HCT116 (cell line): Measurements from ENCODE around the gene SLC35G2. TPM values are rescaled to one million over a fixed set of nuclear protein-coding genes. Genes with fewer than 3 reads are reported as not detected.

Experiments
- ATAC-seq: fragments of 200-7000 bp; cut with Tn5 transposase; 2 replicates; pipeline ENCODE4 v1.9.1; 2020; ENCODE audit warnings: mild to moderate bottlenecking, moderate library complexity
- BruUV-seq: library from RNA; stranded (reverse); fragments of 400-500 nt; replicated peaks from 2 replicates; lab custom pipeline; 2021; lab: Mats Ljungman, UMichigan
- CTCF ChIA-PET: fragments of 300-600 bp; sonication (Branson Sonifier 250); formaldehyde crosslinking; loops from one replicate; lab custom pipeline; 2021; ENCODE audit warnings: antibody characterized with exemption; lab: Charles Lee
- POLR2A ChIA-PET: fragments of 300-600, 350-600 bp; sonication (Branson Sonifier 250); formaldehyde crosslinking; loops from one replicate; lab custom pipeline; 2021; ENCODE audit warnings: antibody characterized with exemption; lab: Charles Lee
- RAD21 ChIA-PET, 2 experiments: fragments of 300-600 bp; sonication (Branson Sonifier 250); formaldehyde crosslinking; loops; one replicate each; lab custom pipeline; 2023; ENCODE audit warnings: low total read pairs in 2 of 2; ENCODE audit not compliant: uncharacterized antibody in 2 of 2, unreplicated experiment in 2 of 2, low non-redundant PET in 1 of 2; lab: Charles Lee
- DNase-seq: peaks from one replicate; pipeline ENCODE4 v3.0.0-alpha.2; 2010; ENCODE audit warnings: low read depth, low spot score
- H2AFZ ChIP-seq: fragments of 200-600 bp; shearing (Covaris generic), sonication (generic); 2 replicates; pipeline ENCODE4 v1.6.1; 2017; ENCODE audit warnings: low read depth, mixed run types, mixed read lengths, antibody characterized with exemption, low read length; ENCODE audit not compliant: poor library complexity, severe bottlenecking
- H3K27ac ChIP-seq: 2 replicates; pipeline ENCODE4 v1.5.1; 2012; ENCODE audit warnings: low read depth, low read length
- H3K27me3 ChIP-seq: fragments of 200-600 bp; sonication (generic); 2 replicates; pipeline ENCODE4 v1.6.1; 2016; ENCODE audit warnings: mixed run types, low read length, mixed read lengths; ENCODE audit not compliant: insufficient read depth
- H3K36me3 ChIP-seq, 2 experiments: fragments of 200-500 bp in 1 of 2; fragments of 200-600 bp in 1 of 2; sonication (Bioruptor generic) in 1 of 2; sonication (generic) in 1 of 2; 2 replicates each; pipeline versions ENCODE4 v1.5.1 to v1.6.1; 2014 to 2016; ENCODE audit warnings: low read length in 2 of 2, inconsistent platforms in 1 of 2, mixed read lengths in 1 of 2, mixed run types in 1 of 2; ENCODE audit not compliant: insufficient read depth in 2 of 2, control insufficient read depth in 1 of 2
- H3K4me1 ChIP-seq, 2 experiments: fragments of 200-600 bp in 1 of 2; sonication (generic) in 1 of 2; 2 replicates each; pipeline versions ENCODE4 v1.5.1 to v1.6.1; 2012 to 2017; ENCODE audit warnings: low read length in 2 of 2, inconsistent platforms in 1 of 2, mild to moderate bottlenecking in 1 of 2, mixed read lengths in 1 of 2, mixed run types in 1 of 2, moderate library complexity in 1 of 2; ENCODE audit not compliant: insufficient read depth in 2 of 2, control insufficient read depth in 1 of 2
- H3K4me2 ChIP-seq: fragments of 200-600 bp; sonication (generic); 2 replicates; pipeline ENCODE4 v1.6.1; 2017; ENCODE audit warnings: mixed run types, low read length, mixed read lengths
- H3K4me3 ChIP-seq, 2 experiments: fragments of 200-600 bp in 1 of 2; sonication (generic) in 1 of 2; replicated peaks in 1 of 2; 2 replicates each; pipeline ENCODE4 v1.5.1; 2011 to 2016; ENCODE audit warnings: low read length in 2 of 2, control low read depth in 1 of 2, low read depth in 1 of 2, mild to moderate bottlenecking in 1 of 2, mixed read lengths in 1 of 2, mixed run types in 1 of 2
- H3K79me2 ChIP-seq: fragments of 200-600 bp; sonication (generic); 2 replicates; pipeline ENCODE4 v1.6.1; 2017; ENCODE audit warnings: mild to moderate bottlenecking, mixed run types, low read length, moderate library complexity, mixed read lengths; ENCODE audit not compliant: insufficient read depth
- H3K9ac ChIP-seq: fragments of 200-600 bp; sonication (generic); 2 replicates; pipeline ENCODE4 v1.6.1; 2016; ENCODE audit warnings: low read length, mixed read lengths
- H3K9me2 ChIP-seq: fragments of 200-600 bp; sonication (generic), shearing (Covaris generic); 2 replicates; pipeline ENCODE4 v1.6.1; 2017; ENCODE audit warnings: mixed run types, mild to moderate bottlenecking, moderate library complexity; ENCODE audit not compliant: insufficient read depth
- H3K9me3 ChIP-seq, 2 experiments: fragments of 200-500 bp in 1 of 2; fragments of 200-600 bp in 1 of 2; sonication (Bioruptor generic) in 1 of 2; sonication (generic) in 1 of 2; 2 replicates each; pipeline ENCODE4 v1.6.1; 2014 to 2017; ENCODE audit warnings: low read length in 2 of 2, mixed read lengths in 2 of 2, inconsistent platforms in 1 of 2, low read depth in 1 of 2, mild to moderate bottlenecking in 1 of 2, mixed run types in 1 of 2, moderate library complexity in 1 of 2; ENCODE audit not compliant: control insufficient read depth in 1 of 2, insufficient read depth in 1 of 2
- H4K20me1 ChIP-seq: fragments of 200-600 bp; sonication (generic), shearing (Covaris generic); 2 replicates; pipeline ENCODE4 v1.6.1; 2017; ENCODE audit warnings: mixed run types, mild to moderate bottlenecking, moderate library complexity; ENCODE audit not compliant: insufficient read depth
- CBX3 ChIP-seq: IDR thresholded peaks from 2 replicates; pipeline ENCODE4 v1.6.1; 2012; ENCODE audit warnings: low read depth
- EGR1 ChIP-seq: IDR thresholded peaks from 2 replicates; pipeline ENCODE4 v1.6.1; 2012; ENCODE audit warnings: low read depth
- JUND ChIP-seq: IDR thresholded peaks from 2 replicates; pipeline ENCODE4 v1.6.1; 2012
- POLR2A ChIP-seq: IDR thresholded peaks from 2 replicates; pipeline ENCODE4 v1.7.0; 2011; ENCODE audit warnings: borderline replicate concordance; ENCODE audit not compliant: insufficient read depth, insufficient read length; ENCODE audit errors: extremely low read depth
- SIN3A ChIP-seq: IDR thresholded peaks from 2 replicates; pipeline ENCODE4 v1.6.1; 2012; ENCODE audit warnings: low read depth
- SP1 ChIP-seq: IDR thresholded peaks from 2 replicates; pipeline ENCODE4 v1.6.1; 2012; ENCODE audit warnings: low read depth
- SRF ChIP-seq: IDR thresholded peaks from 2 replicates; pipeline ENCODE4 v1.6.1; 2012; ENCODE audit warnings: low read depth
- TCF7L2 ChIP-seq: IDR thresholded peaks from 2 replicates; pipeline ENCODE4 v1.7.0; 2011; ENCODE audit warnings: borderline replicate concordance, inconsistent platforms; ENCODE audit not compliant: insufficient read depth, insufficient read length; ENCODE audit errors: extremely low read depth
- ZFX ChIP-seq: fragments of 450-650 bp; IDR thresholded peaks from 2 replicates; pipeline ENCODE4 v1.6.1; 2017
- ZNF274 ChIP-seq: fragments of 200-500 bp; sonication (Bioruptor generic); IDR thresholded peaks from 2 replicates; pipeline ENCODE4 v1.6.1; 2014; ENCODE audit warnings: mild to moderate bottlenecking, low read depth, low read length, inconsistent platforms
- intact Hi-C: fragments of 100-400 bp; cut with micrococcal nuclease; formaldehyde crosslinking; loops from 2 replicates; pipeline ENCODE4 v1.10.0; 2022
- total RNA-seq: library from RNA; stranded (reverse); gene quantifications from one replicate; pipeline ENCODE4 v1.2.1, GENCODE V29; 2021; ENCODE audit not compliant: unreplicated experiment
- TF ChIP-seq, protein P1 (sequence below): IDR thresholded peaks from 2 replicates; pipeline ENCODE4 v1.6.1; 2012
- TF ChIP-seq, protein P2 (sequence below): IDR thresholded peaks from 2 replicates; pipeline ENCODE4 v1.6.1; 2012; ENCODE audit warnings: low read depth
- TF ChIP-seq, protein P3 (sequence below): IDR thresholded peaks from 2 replicates; pipeline ENCODE4 v1.6.1; 2011; ENCODE audit warnings: mild to moderate bottlenecking, low read length, moderate library complexity; ENCODE audit not compliant: insufficient replicate concordance; ENCODE audit errors: extremely low read depth

The SLC35G2 gene
- total RNA-seq, 1 experiment from 2014 or later = 3.3 TPM

DNA sequence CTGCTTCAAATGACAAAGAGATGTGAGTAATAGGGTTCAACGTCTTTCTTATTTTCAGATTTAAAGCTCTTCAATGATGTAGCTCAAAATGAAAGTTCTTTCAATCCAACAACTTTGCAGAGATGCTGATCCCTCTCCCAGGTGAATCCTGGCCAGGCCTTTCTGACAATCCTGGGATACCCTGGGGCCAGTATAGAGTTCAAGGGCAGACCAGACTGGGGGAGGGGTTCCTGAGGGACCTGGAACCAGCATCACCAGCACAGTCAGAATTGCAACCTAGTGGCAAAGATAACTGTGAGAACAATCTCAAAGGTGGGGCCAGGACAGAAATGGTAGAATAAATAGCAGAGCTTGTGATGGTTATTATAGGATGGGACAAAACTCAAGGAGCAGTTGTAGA lies 23.4 kb downstream of the SLC35G2 start:
- no peak overlapping the region for H2AFZ ChIP-seq

DNA sequence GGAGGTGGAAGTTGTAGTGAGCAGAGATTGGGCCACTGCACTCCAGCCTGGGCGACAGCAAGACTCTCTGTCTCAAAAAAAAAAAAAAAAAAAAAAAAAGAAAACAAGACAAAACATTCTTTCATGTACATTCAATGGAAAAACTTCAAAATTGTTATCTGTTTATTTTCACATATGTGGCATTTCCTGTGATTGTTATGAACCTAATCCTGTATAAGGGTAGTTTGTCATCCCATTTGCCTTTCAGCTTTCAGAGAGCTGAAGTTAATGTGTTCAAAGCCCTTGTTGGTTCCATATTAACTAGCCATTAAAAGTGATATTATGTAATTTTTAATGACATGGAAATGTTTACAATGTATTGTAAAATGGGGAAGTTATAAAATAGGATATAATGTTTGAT lies 25.8 kb downstream of the SLC35G2 start:
- RAD21 ChIA-PET = no interaction called here
- H3K4me1 ChIP-seq = no peaks in the 10 kb centered on the region
- no peaks in the 10 kb centered on the region for H3K36me3 ChIP-seq
- ATAC-seq (no peak), DNase-seq (no peak)
- no TSS peak for BruUV-seq
- H3K9ac ChIP-seq = no peak overlapping the region
- intact Hi-C loops = no loop called here
- no peaks in the 10 kb centered on the region for H3K9me3 ChIP-seq
- no peak overlapping the region for H2AFZ ChIP-seq
- no peaks in the 10 kb centered on the region for H3K9me2 ChIP-seq
- no peak overlapping the region for H3K4me3 ChIP-seq
- no peak overlapping the region for H3K4me2 ChIP-seq
- no peaks in the 10 kb centered on the region for H3K79me2 ChIP-seq
- POLR2A ChIA-PET = no interaction called here
- H4K20me1 ChIP-seq = no peaks in the 10 kb centered on the region
- no peak overlapping the region for H3K27ac ChIP-seq
- CTCF ChIA-PET = no interaction called here
- H3K27me3 ChIP-seq = no peaks in the 10 kb centered on the region
- TF ChIP-seq JUND (no peak), CBX3 (no peak), ZNF274 (no peak), ZFX (no peak), TCF7L2 (no peak), EGR1 (no peak), POLR2A (no peak), SRF (no peak)
- TF ChIP-seq, protein P1, sequence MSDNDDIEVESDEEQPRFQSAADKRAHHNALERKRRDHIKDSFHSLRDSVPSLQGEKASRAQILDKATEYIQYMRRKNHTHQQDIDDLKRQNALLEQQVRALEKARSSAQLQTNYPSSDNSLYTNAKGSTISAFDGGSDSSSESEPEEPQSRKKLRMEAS = no peak
- TF ChIP-seq, protein P2, sequence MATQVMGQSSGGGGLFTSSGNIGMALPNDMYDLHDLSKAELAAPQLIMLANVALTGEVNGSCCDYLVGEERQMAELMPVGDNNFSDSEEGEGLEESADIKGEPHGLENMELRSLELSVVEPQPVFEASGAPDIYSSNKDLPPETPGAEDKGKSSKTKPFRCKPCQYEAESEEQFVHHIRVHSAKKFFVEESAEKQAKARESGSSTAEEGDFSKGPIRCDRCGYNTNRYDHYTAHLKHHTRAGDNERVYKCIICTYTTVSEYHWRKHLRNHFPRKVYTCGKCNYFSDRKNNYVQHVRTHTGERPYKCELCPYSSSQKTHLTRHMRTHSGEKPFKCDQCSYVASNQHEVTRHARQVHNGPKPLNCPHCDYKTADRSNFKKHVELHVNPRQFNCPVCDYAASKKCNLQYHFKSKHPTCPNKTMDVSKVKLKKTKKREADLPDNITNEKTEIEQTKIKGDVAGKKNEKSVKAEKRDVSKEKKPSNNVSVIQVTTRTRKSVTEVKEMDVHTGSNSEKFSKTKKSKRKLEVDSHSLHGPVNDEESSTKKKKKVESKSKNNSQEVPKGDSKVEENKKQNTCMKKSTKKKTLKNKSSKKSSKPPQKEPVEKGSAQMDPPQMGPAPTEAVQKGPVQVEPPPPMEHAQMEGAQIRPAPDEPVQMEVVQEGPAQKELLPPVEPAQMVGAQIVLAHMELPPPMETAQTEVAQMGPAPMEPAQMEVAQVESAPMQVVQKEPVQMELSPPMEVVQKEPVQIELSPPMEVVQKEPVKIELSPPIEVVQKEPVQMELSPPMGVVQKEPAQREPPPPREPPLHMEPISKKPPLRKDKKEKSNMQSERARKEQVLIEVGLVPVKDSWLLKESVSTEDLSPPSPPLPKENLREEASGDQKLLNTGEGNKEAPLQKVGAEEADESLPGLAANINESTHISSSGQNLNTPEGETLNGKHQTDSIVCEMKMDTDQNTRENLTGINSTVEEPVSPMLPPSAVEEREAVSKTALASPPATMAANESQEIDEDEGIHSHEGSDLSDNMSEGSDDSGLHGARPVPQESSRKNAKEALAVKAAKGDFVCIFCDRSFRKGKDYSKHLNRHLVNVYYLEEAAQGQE = no peak

More for the DNA sequence above, 23.4 kb downstream of the SLC35G2 start:
- TF ChIP-seq SIN3A (no peak), JUND (no peak), POLR2A (no peak), SP1 (no peak)
- TF ChIP-seq, protein P3, sequence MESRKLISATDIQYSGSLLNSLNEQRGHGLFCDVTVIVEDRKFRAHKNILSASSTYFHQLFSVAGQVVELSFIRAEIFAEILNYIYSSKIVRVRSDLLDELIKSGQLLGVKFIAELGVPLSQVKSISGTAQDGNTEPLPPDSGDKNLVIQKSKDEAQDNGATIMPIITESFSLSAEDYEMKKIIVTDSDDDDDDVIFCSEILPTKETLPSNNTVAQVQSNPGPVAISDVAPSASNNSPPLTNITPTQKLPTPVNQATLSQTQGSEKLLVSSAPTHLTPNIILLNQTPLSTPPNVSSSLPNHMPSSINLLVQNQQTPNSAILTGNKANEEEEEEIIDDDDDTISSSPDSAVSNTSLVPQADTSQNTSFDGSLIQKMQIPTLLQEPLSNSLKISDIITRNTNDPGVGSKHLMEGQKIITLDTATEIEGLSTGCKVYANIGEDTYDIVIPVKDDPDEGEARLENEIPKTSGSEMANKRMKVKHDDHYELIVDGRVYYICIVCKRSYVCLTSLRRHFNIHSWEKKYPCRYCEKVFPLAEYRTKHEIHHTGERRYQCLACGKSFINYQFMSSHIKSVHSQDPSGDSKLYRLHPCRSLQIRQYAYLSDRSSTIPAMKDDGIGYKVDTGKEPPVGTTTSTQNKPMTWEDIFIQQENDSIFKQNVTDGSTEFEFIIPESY = no peak
- ChIA-PET POLR2A (interaction anchor here (1.3 kb wide), 1 partner anchor 19 kb away, joined by 5 read pairs; the partner anchor contains the start of gene NCK1), CTCF (no interaction called here), RAD21 (no interaction called here)
- no peaks in the 10 kb centered on the region for H3K9me3 ChIP-seq
- H3K27ac ChIP-seq = no peak overlapping the region
- no TSS peak for BruUV-seq
- no peaks in the 10 kb centered on the region for H3K9me2 ChIP-seq
- intact Hi-C loops = no loop called here
- ATAC-seq (no peak), DNase-seq (no peak)
- no peaks in the 10 kb centered on the region for H3K36me3 ChIP-seq
- H3K27me3 ChIP-seq = no peaks in the 10 kb centered on the region
- H4K20me1 ChIP-seq = no peaks in the 10 kb centered on the region
- H3K79me2 ChIP-seq = no peaks in the 10 kb centered on the region
- peaks cover 0 to 11% of the 10 kb centered on the region in 2 experiments; a peak in 2 of 4 replicates for H3K4me1 ChIP-seq
- H3K9ac ChIP-seq = no peak overlapping the region
- no peak overlapping the region for H3K4me2 ChIP-seq
- H3K4me3 ChIP-seq = no peak overlapping the region
